GM18519 (cell line): ENCODE measurements around the gene MAB21L3.

Experiments
- ATAC-seq: cut with Tn5 transposase; IDR thresholded peaks from one replicate; pipeline ENCODE4 v1.9.1; 2021; ENCODE audit warnings: mild to moderate bottlenecking, moderate library complexity; ENCODE audit not compliant: unreplicated experiment, low FRiP score

The MAB21L3 gene

DNA sequence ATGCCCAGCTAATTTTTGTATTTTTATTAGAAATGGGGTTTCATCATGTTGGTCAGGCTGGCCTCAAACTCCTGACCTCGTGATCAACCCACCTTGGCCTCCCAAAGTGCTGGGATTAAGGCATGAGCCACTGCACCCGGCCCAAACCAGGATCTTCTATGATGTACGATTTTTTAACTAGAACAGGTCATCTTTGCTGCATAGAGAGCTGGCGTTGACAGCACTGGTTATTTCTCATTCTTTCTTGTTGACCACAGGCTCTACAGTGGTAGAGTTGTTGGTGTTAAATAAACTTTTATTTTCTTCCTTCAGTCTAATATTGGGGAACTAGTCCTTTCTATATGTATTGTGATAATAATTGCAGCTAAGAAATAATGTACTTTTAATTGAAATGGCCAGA, 3.8 kb upstream of the MAB21L3 start:
- no peak for ATAC-seq

DNA sequence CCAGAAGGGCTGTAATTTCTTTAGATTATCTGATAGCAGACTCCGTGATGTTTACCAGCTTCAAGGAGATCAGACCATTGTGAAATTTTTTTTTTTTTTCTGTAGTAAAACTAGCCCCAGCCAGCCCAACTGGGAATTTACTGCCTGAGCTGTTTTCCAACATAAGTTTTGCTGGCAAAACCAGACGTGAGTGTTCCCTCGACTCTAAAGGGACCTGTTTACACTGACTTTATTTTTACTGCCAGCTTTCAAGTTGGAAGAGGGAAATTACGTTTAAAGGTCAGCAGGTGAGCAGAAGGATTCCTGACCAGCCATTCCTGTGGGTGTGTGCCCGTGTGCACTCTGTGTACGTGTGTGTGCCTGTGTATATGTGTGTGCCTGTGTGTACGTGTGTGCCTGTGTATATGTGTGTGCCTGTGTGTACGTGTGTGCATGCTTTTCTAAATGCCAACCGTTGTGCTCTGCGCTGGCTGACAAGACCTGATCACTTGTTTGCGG, 374 bp downstream of the MAB21L3 start:
- no peak for ATAC-seq

DNA sequence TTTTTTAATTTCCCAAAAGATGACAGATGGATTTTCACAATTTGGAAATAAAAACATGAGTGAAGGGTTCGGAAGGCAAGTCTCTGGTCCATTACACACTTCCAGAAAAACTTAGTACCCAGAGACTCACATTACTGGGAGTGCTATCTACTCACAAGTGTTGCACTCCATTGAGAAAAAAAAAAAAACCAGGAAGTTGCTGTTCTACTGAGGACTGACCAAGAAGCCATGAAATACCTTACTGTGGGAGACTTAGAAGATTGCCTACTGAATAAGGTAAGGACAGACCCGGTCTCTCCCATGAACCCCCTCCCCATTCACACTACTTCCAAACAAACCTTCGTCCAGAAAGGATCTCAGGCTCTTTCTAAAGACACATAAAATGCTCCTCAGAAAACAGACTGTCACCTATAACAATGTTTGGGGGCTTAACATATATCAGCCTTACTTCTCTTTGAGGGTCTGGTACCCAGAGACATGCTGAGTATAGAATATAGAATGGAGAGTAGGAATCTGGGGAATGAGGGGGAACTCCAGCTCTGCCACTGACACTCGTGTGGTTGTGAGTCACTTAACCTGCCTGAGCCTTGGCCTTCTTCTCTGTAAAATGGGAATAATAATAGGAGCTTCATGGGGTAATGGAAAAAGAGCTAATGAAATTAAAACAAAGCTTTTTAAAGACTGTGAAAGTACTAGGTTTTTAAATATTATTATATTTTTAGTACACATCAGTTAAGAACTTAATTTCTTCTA, 1.4 kb downstream of the MAB21L3 start:
- ATAC-seq: no peak

DNA sequence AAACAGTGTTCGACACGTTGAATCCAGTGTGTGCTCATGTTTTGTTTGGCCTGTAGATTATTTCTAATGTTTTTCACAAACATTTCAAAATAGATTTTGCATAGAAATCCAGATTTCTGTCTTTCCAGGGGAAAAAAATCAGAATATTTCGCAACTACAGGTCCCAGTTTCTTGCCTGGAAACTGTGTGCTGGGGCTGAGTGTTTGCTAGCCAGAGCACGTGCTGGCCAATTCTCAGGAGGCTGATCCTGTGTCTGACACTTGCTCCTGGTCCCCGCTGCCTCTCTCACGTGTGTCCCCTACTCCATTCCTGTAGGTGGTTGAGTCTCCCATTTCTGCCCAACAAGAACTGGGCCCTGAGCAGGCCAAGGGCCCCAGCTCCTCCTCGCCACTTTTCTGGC, 2.4 kb downstream of the MAB21L3 start:
- no peak for ATAC-seq

DNA sequence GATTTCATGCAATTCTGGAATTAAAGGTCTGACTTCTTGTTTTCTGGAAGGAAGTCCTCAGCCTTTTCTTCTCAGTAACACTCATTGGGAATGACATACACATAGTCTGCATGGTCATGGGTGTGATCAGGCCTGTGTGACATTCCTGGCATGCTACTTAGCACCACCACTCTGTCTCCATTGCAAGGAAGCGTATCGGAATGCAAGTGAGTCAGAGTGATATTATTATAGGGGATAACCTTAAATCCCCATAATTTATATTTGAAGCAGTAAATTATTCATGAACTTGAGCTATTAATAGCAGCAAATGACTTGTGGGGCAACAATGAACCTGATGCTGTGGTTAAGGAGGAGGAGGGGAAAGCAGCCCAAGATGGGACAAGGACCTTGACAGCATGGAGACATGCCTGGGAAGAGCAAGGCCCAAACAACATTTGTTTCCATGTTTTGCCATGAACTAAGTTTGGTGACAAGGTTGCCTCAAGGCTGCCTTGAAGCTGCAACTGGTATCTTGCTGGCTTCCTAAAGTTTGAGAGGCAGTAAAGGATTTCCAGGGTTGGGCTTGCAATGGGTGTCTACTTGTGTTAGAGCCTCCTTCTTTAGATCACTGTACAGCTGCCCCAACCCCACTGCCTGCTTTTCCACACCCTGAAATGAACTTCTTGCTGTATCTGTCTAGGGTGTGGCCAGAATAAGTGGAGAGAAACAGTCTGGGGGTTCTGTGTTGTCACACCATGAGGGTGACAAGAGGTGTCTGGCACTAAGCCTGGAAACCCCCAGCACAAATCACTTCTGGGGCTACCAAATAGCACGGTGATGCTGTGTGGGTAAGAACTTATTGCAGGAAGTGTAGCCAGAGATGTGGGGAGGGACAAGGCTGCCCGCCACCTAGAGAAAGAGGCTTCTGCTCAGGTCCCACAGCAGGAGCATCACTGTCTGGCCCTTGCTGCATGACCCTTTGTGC, 4.6 kb downstream of the MAB21L3 start:
- no peak for ATAC-seq

DNA sequence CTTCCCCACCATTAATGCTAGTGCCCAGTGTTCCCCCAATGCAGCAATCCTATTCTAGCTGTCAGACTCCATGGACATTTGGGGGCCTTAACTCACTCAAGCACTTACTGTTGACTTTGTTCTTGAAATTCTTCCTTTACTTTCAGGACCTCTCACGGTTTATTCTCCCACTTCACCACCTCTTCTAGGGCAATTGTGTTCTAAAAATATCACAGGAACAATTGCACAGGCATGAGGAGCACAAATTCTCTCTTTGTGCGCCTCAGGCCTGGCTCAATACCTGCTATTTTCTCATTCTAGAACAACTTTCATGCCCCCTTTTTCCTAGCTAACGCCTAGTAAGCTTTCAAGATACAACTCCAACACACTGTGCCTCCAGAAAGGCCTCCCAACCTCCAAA, 7.3 kb downstream of the MAB21L3 start:
- no peak for ATAC-seq

DNA sequence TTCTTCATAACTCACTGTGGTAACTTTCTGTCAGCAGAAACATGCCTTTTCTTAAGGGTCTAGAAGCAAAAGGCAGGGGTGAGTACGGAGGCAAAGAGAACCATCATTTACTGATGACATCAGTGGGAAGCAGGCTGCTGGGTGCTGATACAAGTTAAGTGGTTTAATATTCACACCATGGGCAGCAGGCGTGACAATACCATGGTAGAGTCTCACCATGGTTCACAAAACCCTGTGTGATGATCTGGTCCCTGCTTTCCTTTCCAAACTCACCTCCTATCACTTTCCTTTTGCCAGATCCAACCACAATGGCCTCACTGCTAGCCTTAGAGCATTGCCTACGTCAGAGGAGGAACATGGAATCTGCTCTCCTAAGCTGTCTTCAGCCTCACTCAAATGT, 8.7 kb downstream of the MAB21L3 start:
- no peak for ATAC-seq

DNA sequence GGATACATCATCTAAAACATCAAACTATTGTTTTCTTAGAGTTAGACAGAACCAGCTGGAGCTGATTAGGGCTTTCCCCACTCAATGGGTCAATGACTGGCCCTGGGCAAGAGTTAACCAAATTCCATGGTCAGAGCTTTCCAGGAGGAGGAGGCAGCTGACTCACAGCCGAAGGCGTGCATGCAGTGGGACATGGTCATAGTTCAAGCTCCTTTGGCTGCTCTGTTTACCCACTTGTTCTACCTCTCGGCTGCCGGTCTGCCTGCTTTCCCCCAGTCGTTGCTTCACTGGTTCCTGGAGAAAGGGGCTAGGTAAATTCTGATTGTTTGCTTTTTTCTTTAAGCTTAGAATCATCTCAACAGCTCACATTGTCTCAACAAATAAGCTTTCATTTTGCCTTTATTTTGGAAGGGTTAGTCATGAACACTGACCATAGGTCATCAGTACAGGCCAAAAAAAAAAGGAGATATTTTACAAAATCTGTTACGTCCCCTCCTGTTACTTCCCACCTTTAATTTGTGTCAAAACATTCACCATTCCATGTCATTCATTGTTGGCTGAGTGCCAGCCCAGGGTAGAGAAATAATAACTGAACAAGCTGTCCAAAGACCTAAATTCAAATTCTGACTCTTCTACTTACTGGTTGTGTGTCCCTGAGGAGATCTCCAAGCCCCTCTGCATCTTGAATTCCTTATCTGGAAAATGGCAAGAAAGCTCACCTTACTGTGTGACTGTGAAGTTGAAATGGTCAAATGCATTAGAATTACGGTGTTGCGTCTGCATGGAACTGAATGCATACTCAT, 12.0 kb downstream of the MAB21L3 start:
- ATAC-seq: no peak

DNA sequence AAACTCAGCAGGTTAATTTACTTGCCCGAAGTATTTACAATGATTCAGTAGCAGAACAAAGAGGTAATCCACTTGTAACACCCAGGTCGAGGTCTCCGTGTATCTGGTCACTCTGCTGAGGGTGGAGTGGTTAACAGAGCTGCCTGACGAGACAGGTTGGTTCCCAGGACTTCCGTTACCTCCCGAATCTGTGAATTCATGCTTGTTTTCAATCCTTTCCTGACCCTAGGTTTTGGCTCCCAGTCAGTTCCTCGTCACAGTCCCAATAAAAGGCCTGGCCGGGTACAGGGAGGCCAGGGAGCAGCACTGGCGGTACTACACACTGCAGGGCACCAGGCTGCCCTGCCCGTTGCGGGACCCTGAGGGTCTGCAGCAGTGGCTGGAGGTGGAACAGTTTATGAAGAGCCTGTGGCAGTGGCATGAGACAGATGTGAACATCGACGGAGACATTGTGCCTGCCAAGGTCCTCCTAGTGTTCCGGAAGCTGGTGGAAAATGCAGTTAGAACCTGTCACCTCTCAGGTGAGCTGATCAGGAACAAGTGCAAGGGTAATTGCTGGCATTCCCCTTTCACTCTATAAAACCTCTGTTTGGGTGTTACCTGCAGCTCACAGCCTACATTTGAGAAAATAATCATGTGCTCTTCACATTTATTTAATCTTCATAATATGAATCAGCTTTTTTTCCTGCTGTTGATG, 12.8 kb downstream of the MAB21L3 start:
- no peak for ATAC-seq

DNA sequence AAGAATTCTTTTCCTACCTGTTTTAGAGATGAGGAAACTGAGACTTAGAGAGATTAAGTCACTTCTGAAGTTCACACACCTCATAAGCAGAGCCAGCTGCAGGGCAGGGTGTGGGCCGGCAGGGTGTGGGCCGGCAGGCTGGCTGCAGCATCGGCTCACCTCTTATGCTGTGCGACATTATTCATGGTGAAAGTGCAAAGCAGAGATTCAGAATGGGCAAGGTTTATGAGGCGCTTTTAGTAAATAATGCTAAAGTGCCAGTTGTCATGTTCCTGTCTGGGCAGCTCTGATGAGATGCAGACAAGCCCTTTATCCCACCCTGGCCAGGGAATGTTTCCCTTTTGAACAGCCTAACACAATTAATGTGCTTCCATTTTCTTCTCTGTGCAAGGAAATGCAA, 14.6 kb downstream of the MAB21L3 start:
- ATAC-seq: no peak

DNA sequence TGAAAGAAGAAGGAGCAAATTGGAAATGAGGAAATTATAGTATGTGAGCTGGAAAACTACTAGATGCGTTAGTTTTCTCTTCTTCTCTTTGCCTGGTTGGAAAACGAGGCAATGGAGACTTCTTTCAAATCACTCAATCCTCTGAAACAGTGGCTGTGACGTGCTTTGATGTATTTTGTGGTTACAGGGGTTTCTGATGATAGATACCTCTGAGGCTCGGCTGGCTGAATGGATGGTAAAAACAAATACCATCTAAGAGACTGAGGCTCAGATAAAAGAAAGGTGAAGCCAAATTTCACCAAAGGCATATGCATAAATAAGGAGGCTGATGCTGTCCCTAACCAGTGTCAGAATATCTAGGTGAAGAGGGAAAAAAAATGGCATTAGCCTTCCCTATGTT, 15.1 kb downstream of the MAB21L3 start:
- no peak for ATAC-seq

DNA sequence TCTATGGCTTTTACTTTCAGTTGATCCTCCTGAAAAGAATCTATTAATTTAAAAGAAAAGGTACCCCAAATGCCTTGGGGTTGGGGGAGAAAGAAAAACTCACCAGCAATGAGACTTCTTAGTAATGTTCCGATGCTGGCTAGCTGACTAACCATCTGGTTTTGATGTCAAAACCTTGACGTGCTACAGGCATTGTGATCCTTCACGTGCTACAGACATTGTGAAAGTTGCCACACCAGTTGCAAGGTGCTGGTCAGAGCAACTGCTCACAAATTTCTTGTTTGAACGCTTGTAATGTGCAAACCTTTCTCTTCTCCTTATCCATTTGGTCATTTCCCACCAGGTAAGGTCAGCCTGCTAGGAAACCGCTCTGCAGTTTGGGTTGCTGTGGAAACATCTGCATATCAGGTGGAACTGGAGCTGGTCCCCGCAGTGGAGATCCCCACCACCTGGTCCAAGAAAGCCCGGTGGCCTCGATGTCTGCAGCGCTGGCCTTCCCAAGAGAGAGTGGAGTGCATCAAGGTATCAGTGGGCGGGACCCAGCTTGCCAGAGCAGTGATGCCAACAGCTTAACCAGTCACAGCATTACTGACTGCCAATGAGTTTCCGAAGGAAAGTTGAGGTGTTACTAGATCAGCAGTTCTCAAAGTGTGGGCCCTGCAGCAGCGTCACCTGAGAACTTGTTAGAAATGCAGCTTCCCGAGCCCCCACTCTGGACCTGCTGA, 16.1 kb downstream of the MAB21L3 start:
- no peak for ATAC-seq

DNA sequence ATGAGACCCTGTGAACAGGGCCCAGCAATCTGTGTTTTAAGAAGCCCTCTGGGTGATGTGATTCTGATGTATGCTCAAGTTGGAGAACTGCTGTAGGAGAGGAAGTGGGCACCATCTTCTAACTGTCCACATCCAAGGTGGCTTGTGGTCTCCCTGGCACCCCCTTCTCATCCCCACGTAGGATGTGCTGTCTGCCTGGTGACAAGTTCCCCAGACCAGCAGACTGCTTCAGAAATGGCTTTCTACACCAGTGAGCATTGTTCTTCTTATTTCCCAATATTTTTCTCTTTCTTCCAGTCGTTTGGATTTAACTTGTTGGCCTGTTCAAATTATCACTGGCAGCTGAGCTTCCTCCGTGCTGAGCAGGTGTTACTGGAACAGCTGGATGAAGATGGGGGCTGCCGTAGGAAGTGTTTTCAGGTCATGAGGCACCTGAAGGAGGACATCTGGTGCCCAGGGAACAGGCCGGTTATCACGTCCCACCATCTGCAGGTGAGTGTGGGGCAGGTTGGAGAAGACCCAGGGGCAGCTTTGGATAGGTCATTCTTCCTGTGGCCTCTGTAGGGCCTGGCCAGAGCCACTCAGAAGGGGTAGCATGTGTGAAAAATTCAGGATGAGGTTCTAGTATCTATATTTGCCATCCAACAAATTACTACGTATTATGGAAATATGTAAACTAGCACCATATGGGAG, 16.8 kb downstream of the MAB21L3 start:
- ATAC-seq: no peak

DNA sequence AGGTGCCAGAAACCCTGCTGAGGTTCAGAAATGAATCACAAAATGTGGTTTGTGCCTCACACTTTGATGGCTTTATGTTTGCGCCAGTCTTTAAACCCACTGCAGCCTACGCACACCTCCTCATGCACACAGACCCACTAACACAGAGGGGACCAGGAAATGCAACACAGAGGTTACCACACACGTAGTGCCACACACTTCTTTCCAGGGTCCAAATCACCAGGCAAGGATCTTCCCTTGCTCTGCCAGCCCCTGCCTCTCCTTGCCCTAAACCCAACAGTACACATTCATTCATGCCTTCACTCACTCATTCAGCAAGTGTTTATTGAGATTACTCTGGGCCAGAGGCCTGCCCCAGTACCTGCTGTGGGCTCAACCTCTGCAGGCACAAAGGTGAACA, 17.5 kb downstream of the MAB21L3 start:
- ATAC-seq: no peak

DNA sequence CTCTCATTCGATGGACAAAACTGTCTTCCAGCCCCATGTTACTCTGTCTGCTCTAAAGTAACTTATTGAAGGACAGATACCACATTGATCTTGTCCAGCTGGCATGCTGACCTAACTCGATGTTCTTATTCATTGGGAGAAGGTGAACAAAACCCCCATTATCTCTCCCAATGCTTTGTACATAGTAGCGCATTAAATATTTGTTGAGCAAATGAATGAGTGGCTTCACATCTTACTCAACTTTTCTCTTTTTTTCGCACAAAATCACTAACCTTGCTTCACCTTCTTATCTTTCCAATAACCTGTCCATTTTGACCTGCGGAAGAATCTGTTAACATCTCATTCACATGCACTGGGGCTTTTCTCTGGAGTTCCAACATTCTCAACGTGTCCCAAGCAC, 18.3 kb downstream of the MAB21L3 start:
- no peak for ATAC-seq

DNA sequence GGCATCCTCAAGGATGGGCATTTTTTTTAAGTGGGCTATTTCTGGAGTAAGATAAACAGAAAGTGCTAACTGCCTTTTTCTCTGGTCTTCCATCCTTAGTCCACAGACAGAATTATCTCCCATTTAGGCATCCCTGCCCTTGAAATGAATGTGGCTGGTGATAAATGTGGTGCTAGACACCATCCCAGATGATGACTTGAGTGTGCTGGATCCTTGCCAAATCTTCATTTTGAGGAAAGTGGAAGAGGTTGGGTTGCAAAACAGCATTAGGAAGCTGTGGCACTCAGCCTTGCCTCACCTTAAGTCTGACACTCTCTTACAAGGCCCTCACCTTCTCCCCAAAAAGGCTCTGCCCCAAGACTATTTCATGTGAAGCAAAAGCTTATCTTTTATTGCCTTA, 19.2 kb downstream of the MAB21L3 start:
- ATAC-seq: no peak

DNA sequence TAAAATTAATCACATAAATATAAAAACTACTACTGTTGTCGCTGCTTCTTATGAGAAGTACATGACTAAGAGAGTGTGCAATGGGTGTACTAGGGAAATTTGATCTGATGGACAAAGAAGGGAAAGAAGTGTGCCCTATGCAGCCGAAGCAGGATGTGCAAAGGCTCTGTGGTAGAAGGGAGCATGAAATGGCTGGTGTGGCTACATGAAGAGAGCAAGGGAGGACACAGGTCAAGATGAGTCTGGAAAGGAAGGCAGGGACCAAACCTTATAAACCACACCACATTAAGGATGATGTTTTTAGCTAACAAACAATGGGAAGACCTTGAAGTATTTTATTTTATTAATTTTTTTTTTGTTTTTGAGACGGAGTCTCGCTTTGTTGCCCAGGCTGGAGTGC, 20.0 kb downstream of the MAB21L3 start:
- no peak for ATAC-seq

DNA sequence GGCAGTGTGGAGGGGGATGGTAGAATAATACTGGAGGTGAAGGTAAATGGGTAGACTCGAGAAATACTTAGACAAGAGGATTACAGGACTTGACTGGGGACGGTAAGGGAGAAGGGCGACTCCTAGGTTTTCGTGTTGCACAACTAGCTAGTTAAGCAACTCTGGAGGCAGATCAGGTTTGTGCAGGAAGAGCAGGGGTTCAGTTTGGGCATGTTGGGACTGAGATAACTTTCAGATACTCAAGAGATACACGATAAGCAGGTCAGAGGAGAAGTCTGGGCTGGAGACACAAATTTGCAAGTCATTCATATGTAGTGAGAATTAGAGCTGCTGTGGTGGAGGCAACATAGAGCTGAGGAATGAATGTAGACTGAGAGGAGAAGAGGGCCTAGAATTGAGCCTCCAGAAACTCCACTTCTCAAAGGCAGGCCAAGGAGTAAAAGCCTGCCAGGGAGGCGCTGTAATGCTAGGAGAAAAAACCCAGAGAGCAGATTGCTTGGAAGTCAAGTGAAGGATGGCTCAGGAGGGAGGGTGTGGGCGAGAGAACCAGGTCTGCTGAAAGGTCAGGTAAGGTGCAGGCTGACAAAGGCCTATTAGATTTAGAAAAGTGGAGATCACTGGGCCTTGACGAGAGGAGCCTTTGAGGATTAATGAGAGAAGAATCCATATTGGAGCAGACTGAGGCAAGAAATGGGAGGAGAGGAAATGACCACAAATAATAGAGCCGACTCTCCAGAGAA, 20.8 kb downstream of the MAB21L3 start:
- ATAC-seq: no peak
